Keratinocyte (primary cell): ENCODE data around the gene DDX46.

Source experiments
- CTCF ChIP-seq, 3 experiments: IDR thresholded peaks in 1 of 3; conservative IDR thresholded peaks in 1 of 3; optimal IDR thresholded peaks in 1 of 3; 2 replicates in 2 of 3; 3 replicates in 1 of 3; pipeline versions ENCODE3 to v1.5.1; 2011; ENCODE audit warnings: low read length in 3 of 3, mild to moderate bottlenecking in 3 of 3, moderate library complexity in 2 of 3, control low read depth in 1 of 3, inconsistent platforms in 1 of 3; ENCODE audit not compliant: insufficient read depth in 2 of 3; ENCODE audit errors: extremely low read depth in 1 of 3
- EZH2 ChIP-seq: IDR thresholded peaks from one replicate; pipeline ENCODE4 v1.6.1; 2012; ENCODE audit warnings: inconsistent platforms, mild to moderate bottlenecking, low read length, moderate library complexity

- TF ChIP-seq CTCF (optimal IDR thresholded peaks at IDR 0.05 in 1 of 3, IDR thresholded peaks at IDR 0.05 in 1 of 3, conservative IDR thresholded peaks at IDR 0.05 in 1 of 3; ENCODE audit: extremely low read depth in 1 of 3, insufficient read depth in 2 of 3, low read length in 3 of 3) (no peak), EZH2 (no peak)
Measured at GRCh38 chr5:134714541-134714940, 44.0 kb upstream of the DDX46 start.
